Measurements from ENCODE around the gene RYK. TPM values are rescaled to one million over a fixed set of nuclear protein-coding genes. Genes with fewer than 3 reads are reported as not detected.

The RYK gene
- polyA plus RNA-seq, 1 donor (not counting 4 experiments of a cell fraction or from before 2014, with no cell fraction given), result 82.1 TPM

DNA sequence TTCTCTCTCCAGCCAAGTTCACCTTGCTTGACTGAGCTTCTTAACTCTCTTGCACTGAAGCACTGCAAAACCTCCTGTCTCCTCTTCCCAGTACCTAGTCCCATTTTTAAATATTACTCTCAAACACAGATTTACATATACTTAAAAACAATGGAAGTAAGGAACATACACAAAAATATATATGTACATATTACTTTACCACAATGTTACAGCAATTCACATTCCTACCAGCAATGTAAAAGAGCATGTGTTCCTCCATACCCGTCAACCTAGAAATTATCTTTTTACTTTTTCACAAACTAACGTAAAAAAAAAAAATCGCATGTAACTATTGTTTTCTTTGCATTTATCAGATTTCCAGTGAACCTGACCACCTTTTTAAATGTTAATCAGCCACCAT, 60.4 kb downstream of the RYK start:
- Histone ChIP-seq H3K4me2 (ENCODE audit: control insufficient read depth, extremely low read depth, insufficient read depth, low read depth, low read length) (no peak overlapping the region), H4K20me1 (ENCODE audit: control insufficient read depth, extremely low read depth, insufficient read depth, low read length) (no peaks in the 10 kb centered on the region), H3K4me1 (ENCODE audit: control insufficient read depth, extremely low read depth, insufficient read depth, low read length) (no peaks in the 10 kb centered on the region), H2AFZ (ENCODE audit: control insufficient read depth, low read length) (no peak overlapping the region), H3K36me3 (ENCODE audit: control insufficient read depth in 2 of 2, extremely low read depth in 1 of 2, insufficient read depth in 2 of 2, low read length in 2 of 2) (peaks cover 8 to 9% of the 10 kb centered on the region in 2 experiments), H3K9me3 (ENCODE audit: control insufficient read depth, low read depth, low read length) (no peaks in the 10 kb centered on the region), H3K9me1 (ENCODE audit: control insufficient read depth, extremely low read depth, insufficient read depth, low read length) (no peaks in the 10 kb centered on the region), H3K79me2 (ENCODE audit: control insufficient read depth, insufficient read depth, low read length) (peaks cover 6% of the 10 kb centered on the region), H3K27ac (ENCODE audit: control insufficient read depth, insufficient read depth, low read length) (no peak overlapping the region), H3K27me3 (ENCODE audit: control insufficient read depth, extremely low read depth, insufficient read depth, low read length) (no peaks in the 10 kb centered on the region), H3K9ac (ENCODE audit: control insufficient read depth, extremely low read depth, insufficient read depth, low read length) (no peak overlapping the region), H3K4me3 (ENCODE audit: control insufficient read depth in 2 of 3, extremely low read depth in 1 of 3, insufficient read depth in 2 of 3, low read depth in 1 of 3, low read length in 3 of 3) (no peak overlapping the region)
- FAIRE-seq (no peak), DNase-seq (ENCODE audit: low read depth, low spot score) (no peak)
- dilution Hi-C loops (cut with MboI; ENCODE audit: extremely low pct_ligation_motif_present, low sequenced_read_pairs), result no loop called here
- TF ChIP-seq EZH2 (IDR thresholded peaks at IDR 0.05; ENCODE audit: low read length), result no peak
- no peak for TF ChIP-seq CTCF (optimal IDR thresholded peaks at IDR 0.05 in 1 of 3, IDR thresholded peaks at IDR 0.05 in 1 of 3, conservative IDR thresholded peaks at IDR 0.05 in 1 of 3; ENCODE audit: extremely low read depth in 1 of 3, insufficient read depth in 2 of 3, low read length in 3 of 3)

- H2AFZ ChIP-seq (ENCODE audit: control insufficient read depth, low read length), result no peak overlapping the region
- no peak for TF ChIP-seq CTCF (optimal IDR thresholded peaks at IDR 0.05 in 1 of 3, IDR thresholded peaks at IDR 0.05 in 1 of 3, conservative IDR thresholded peaks at IDR 0.05 in 1 of 3; ENCODE audit: extremely low read depth in 1 of 3, insufficient read depth in 2 of 3, low read length in 3 of 3)
- TF ChIP-seq EZH2 (IDR thresholded peaks at IDR 0.05; ENCODE audit: low read length), result no peak
- no peaks in the 10 kb centered on the region for H4K20me1 ChIP-seq (ENCODE audit: control insufficient read depth, extremely low read depth, insufficient read depth, low read length)
- no peaks in the 10 kb centered on the region for H3K9me1 ChIP-seq (ENCODE audit: control insufficient read depth, extremely low read depth, insufficient read depth, low read length)
- dilution Hi-C loops (cut with MboI; ENCODE audit: extremely low pct_ligation_motif_present, low sequenced_read_pairs), result no loop called here
- H3K36me3 ChIP-seq (ENCODE audit: control insufficient read depth in 2 of 2, extremely low read depth in 1 of 2, insufficient read depth in 2 of 2, low read length in 2 of 2), result peaks cover 7 to 9% of the 10 kb centered on the region in 2 experiments
- no peaks in the 10 kb centered on the region for H3K27me3 ChIP-seq (ENCODE audit: control insufficient read depth, extremely low read depth, insufficient read depth, low read length)
- H3K9ac ChIP-seq (ENCODE audit: control insufficient read depth, extremely low read depth, insufficient read depth, low read length), result no peak overlapping the region
- FAIRE-seq (no peak), DNase-seq (ENCODE audit: low read depth, low spot score) (no peak)
- H3K9me3 ChIP-seq (ENCODE audit: control insufficient read depth, low read depth, low read length), result no peaks in the 10 kb centered on the region
- no peaks in the 10 kb centered on the region for H3K4me1 ChIP-seq (ENCODE audit: control insufficient read depth, extremely low read depth, insufficient read depth, low read length)
- peaks cover 6% of the 10 kb centered on the region for H3K79me2 ChIP-seq (ENCODE audit: control insufficient read depth, insufficient read depth, low read length)
- no peak overlapping the region for H3K4me3 ChIP-seq (ENCODE audit: control insufficient read depth in 2 of 3, extremely low read depth in 1 of 3, insufficient read depth in 2 of 3, low read depth in 1 of 3, low read length in 3 of 3)
- H3K27ac ChIP-seq (ENCODE audit: control insufficient read depth, insufficient read depth, low read length), result no peak overlapping the region
- no peak overlapping the region for H3K4me2 ChIP-seq (ENCODE audit: control insufficient read depth, extremely low read depth, insufficient read depth, low read depth, low read length)
These were observed 60.8 kb downstream of the RYK start for GRCh38 chr3:134189849-134190248.
